HG03521 (cell line): Measurements from ENCODE around the gene ARID3C.

Experiments
- ATAC-seq: cut with Tn5 transposase; IDR thresholded peaks from one replicate; pipeline ENCODE4 v1.9.1; 2021; ENCODE audit warnings: mild to moderate bottlenecking, moderate library complexity; ENCODE audit not compliant: unreplicated experiment

ARID3C gene

GRCh38 chr9:34578241-34579103, 50.4 kb downstream of the ARID3C start:
- ATAC-seq: no peak

GRCh38 chr9:34577400-34578240, 51.2 kb downstream of the ARID3C start:
- no peak for ATAC-seq

- no peak for ATAC-seq
These were observed 52.1 kb downstream of the ARID3C start for GRCh38 chr9:34576597-34577399.

- ATAC-seq: no peak
These were observed 52.8 kb downstream of the ARID3C start for GRCh38 chr9:34575862-34576596.

- no peak for ATAC-seq
These were observed 53.6 kb downstream of the ARID3C start for GRCh38 chr9:34575241-34575640.

- ATAC-seq: no peak
These were observed 54.3 kb downstream of the ARID3C start for GRCh38 chr9:34574571-34574970.

GRCh38 chr9:34573599-34574325, 55.1 kb downstream of the ARID3C start:
- no peak for ATAC-seq

- no peak for ATAC-seq
These were observed 56.2 kb downstream of the ARID3C start for GRCh38 chr9:34572628-34573027.

GRCh38 chr9:34572092-34572491, 56.8 kb downstream of the ARID3C start:
- no peak for ATAC-seq

GRCh38 chr9:34571481-34571810, 57.4 kb downstream of the ARID3C start:
- no peak for ATAC-seq
